ENCODE data around the gene ARHGAP10.

ARHGAP10 gene

DNA sequence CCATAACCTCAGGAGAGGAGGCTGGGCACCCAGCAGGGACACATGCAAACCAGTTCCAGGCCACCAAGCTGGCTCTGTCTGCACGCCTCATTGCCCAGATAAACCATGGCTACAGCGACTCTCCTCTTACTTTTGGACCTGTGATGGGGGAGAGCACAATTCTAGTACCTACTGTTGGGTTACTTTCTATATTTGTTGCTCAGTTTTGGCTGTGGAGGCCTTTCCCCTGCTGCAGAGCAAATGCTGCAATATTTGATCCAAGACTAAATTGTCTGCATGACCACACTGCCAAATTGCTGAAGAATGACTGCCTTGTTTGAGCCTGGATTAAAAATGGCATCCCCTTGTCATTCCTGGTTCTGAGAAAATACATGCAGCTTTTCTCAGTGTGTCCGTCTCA is 253.5 kb downstream of the ARHGAP10 start:
- Histone ChIP-seq H3K27me3 (no peaks in the 10 kb centered on the region), H3K4me3 (ENCODE audit: low read depth in 1 of 2, low read length in 1 of 2) (no peak overlapping the region), H3K9me3 (no peaks in the 10 kb centered on the region), H3K27ac (no peak overlapping the region), H3K4me1 (ENCODE audit: control insufficient read depth in 1 of 2, insufficient read depth in 1 of 2, low read depth in 1 of 2, low read length in 1 of 2) (no peaks in the 10 kb centered on the region), H3K36me3 (no peaks in the 10 kb centered on the region)
- TF ChIP-seq, protein P1, sequence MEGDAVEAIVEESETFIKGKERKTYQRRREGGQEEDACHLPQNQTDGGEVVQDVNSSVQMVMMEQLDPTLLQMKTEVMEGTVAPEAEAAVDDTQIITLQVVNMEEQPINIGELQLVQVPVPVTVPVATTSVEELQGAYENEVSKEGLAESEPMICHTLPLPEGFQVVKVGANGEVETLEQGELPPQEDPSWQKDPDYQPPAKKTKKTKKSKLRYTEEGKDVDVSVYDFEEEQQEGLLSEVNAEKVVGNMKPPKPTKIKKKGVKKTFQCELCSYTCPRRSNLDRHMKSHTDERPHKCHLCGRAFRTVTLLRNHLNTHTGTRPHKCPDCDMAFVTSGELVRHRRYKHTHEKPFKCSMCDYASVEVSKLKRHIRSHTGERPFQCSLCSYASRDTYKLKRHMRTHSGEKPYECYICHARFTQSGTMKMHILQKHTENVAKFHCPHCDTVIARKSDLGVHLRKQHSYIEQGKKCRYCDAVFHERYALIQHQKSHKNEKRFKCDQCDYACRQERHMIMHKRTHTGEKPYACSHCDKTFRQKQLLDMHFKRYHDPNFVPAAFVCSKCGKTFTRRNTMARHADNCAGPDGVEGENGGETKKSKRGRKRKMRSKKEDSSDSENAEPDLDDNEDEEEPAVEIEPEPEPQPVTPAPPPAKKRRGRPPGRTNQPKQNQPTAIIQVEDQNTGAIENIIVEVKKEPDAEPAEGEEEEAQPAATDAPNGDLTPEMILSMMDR (IDR thresholded peaks at IDR 0.05): no peak

DNA sequence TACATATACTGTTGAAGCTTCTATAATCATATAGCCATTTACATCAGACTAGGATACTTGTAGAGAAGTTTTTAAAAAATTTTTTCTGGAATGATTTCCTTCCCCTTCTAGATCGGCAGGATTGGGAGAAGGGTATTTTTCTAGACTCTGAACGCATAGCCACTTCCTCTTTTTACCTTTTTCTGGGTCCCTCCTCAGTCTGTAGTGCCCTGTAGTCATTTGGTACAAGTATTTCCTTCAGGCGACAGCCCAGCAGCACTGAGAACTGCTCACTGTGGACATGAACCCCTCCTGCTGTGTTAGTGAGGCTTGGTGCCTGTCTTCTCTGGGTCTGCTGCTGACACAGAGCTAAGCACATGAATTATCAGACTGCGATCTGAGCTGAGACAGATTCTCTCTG is 255.4 kb downstream of the ARHGAP10 start:
- no peaks in the 10 kb centered on the region for H3K36me3 ChIP-seq
- TF ChIP-seq, protein P1 (IDR thresholded peaks at IDR 0.05): no peak
- no peaks in the 10 kb centered on the region for H3K27me3 ChIP-seq
- no peak overlapping the region for H3K27ac ChIP-seq
- H3K4me1 ChIP-seq (ENCODE audit: control insufficient read depth in 1 of 2, insufficient read depth in 1 of 2, low read depth in 1 of 2, low read length in 1 of 2): no peaks in the 10 kb centered on the region
- no peaks in the 10 kb centered on the region for H3K9me3 ChIP-seq
- no peak overlapping the region for H3K4me3 ChIP-seq (ENCODE audit: low read depth in 1 of 2, low read length in 1 of 2)

GRCh38 chr4:147991543-147992283 is 259.8 kb downstream of the ARHGAP10 start:
- H3K9me3 ChIP-seq: no peaks in the 10 kb centered on the region

GRCh38 chr4:147994076-147994475 is 262.2 kb downstream of the ARHGAP10 start:
- Histone ChIP-seq H3K4me3 (ENCODE audit: low read depth in 1 of 2, low read length in 1 of 2) (no peak overlapping the region), H3K4me1 (ENCODE audit: control insufficient read depth in 1 of 2, insufficient read depth in 1 of 2, low read depth in 1 of 2, low read length in 1 of 2) (no peaks in the 10 kb centered on the region), H3K27ac (no peak overlapping the region), H3K27me3 (no peaks in the 10 kb centered on the region), H3K9me3 (no peaks in the 10 kb centered on the region), H3K36me3 (no peaks in the 10 kb centered on the region)
- TF ChIP-seq, protein P1 (IDR thresholded peaks at IDR 0.05): no peak

More at GRCh38 chr4:147991543-147992283, 259.8 kb downstream of the ARHGAP10 start:
- Histone ChIP-seq H3K4me1 (ENCODE audit: control insufficient read depth in 1 of 2, insufficient read depth in 1 of 2, low read depth in 1 of 2, low read length in 1 of 2) (no peaks in the 10 kb centered on the region), H3K36me3 (no peaks in the 10 kb centered on the region), H3K4me3 (ENCODE audit: low read depth in 1 of 2, low read length in 1 of 2) (no peak overlapping the region), H3K27me3 (no peaks in the 10 kb centered on the region), H3K27ac (no peak overlapping the region)
- TF ChIP-seq, protein P1 (IDR thresholded peaks at IDR 0.05): no peak

- no peaks in the 10 kb centered on the region for H3K4me1 ChIP-seq (ENCODE audit: control insufficient read depth in 1 of 2, insufficient read depth in 1 of 2, low read depth in 1 of 2, low read length in 1 of 2)
- TF ChIP-seq, protein P1 (IDR thresholded peaks at IDR 0.05): no peak
- no peak overlapping the region for H3K4me3 ChIP-seq (ENCODE audit: low read depth in 1 of 2, low read length in 1 of 2)
- H3K27ac ChIP-seq: no peak overlapping the region
- no peaks in the 10 kb centered on the region for H3K9me3 ChIP-seq
- no peaks in the 10 kb centered on the region for H3K36me3 ChIP-seq
- no peaks in the 10 kb centered on the region for H3K27me3 ChIP-seq
Observed at GRCh38 chr4:147994491-147995385, 262.9 kb downstream of the ARHGAP10 start.

Data from neutrophil (primary cell).